Astrocyte of the spinal cord (primary cell): ENCODE data around the gene PKN3.

Experiments
- DNase-seq: peaks from one replicate; pipeline ENCODE4 v3.0.0; 2011; ENCODE audit warnings: low read depth, low spot score
- H3K4me3 ChIP-seq: 2 replicates; pipeline ENCODE4 v1.5.1; 2011; ENCODE audit warnings: low read depth, mild to moderate bottlenecking, low read length, moderate library complexity
- in situ Hi-C: cut with HindIII; loops from 2 replicates; pipeline ENCODE4 v1.10.0; 2017; ENCODE audit warnings: low sequenced_read_pairs
- TF ChIP-seq, protein P1 (sequence below): IDR thresholded peaks from 2 replicates; pipeline ENCODE4 v1.5.1; 2012; ENCODE audit warnings: low read depth, mild to moderate bottlenecking, low read length, inconsistent platforms

PKN3 gene

GRCh38 chr9:128765499-128765898, 63.2 kb downstream of the PKN3 start:
- H3K4me3 ChIP-seq, result no peak overlapping the region
- in situ Hi-C loops, result no loop called here
- no peak for DNase-seq
- TF ChIP-seq, protein P1, sequence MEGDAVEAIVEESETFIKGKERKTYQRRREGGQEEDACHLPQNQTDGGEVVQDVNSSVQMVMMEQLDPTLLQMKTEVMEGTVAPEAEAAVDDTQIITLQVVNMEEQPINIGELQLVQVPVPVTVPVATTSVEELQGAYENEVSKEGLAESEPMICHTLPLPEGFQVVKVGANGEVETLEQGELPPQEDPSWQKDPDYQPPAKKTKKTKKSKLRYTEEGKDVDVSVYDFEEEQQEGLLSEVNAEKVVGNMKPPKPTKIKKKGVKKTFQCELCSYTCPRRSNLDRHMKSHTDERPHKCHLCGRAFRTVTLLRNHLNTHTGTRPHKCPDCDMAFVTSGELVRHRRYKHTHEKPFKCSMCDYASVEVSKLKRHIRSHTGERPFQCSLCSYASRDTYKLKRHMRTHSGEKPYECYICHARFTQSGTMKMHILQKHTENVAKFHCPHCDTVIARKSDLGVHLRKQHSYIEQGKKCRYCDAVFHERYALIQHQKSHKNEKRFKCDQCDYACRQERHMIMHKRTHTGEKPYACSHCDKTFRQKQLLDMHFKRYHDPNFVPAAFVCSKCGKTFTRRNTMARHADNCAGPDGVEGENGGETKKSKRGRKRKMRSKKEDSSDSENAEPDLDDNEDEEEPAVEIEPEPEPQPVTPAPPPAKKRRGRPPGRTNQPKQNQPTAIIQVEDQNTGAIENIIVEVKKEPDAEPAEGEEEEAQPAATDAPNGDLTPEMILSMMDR, result no peak

- TF ChIP-seq, protein P1, result no peak
- DNase-seq, result no peak
- in situ Hi-C loops, result no loop called here
- no peak overlapping the region for H3K4me3 ChIP-seq
Measured at GRCh38 chr9:128768606-128769005, 66.3 kb downstream of the PKN3 start.
